ENCODE measurements around the gene ACOXL.

ACOXL gene

DNA sequence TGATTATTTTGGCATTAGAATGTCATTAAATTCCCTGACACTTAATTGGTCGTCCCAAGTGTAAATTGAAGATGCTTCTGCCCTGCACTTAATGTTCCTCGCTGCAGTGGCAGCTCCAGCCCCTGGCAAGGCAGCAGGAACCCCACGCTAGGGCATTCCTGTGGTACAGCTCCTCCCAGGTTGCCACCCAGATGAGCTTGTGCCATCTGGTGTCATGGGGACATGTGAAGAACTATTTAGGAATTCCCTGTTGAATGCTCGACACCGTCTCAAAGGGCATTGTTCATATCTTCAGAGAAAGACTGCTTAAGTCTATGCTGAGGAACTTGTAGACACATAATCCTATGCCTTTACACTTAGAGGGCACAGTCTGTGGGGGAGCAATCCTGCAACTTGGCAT lies 427.3 kb downstream of the ACOXL start:
- no peak overlapping the region for H3K4me3 ChIP-seq (ENCODE audit: low read depth, low read length)
- TF ChIP-seq, protein P1, sequence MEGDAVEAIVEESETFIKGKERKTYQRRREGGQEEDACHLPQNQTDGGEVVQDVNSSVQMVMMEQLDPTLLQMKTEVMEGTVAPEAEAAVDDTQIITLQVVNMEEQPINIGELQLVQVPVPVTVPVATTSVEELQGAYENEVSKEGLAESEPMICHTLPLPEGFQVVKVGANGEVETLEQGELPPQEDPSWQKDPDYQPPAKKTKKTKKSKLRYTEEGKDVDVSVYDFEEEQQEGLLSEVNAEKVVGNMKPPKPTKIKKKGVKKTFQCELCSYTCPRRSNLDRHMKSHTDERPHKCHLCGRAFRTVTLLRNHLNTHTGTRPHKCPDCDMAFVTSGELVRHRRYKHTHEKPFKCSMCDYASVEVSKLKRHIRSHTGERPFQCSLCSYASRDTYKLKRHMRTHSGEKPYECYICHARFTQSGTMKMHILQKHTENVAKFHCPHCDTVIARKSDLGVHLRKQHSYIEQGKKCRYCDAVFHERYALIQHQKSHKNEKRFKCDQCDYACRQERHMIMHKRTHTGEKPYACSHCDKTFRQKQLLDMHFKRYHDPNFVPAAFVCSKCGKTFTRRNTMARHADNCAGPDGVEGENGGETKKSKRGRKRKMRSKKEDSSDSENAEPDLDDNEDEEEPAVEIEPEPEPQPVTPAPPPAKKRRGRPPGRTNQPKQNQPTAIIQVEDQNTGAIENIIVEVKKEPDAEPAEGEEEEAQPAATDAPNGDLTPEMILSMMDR (IDR thresholded peaks at IDR 0.05; ENCODE audit: borderline replicate concordance, insufficient read depth, low read depth, low read length), result no peak

DNA sequence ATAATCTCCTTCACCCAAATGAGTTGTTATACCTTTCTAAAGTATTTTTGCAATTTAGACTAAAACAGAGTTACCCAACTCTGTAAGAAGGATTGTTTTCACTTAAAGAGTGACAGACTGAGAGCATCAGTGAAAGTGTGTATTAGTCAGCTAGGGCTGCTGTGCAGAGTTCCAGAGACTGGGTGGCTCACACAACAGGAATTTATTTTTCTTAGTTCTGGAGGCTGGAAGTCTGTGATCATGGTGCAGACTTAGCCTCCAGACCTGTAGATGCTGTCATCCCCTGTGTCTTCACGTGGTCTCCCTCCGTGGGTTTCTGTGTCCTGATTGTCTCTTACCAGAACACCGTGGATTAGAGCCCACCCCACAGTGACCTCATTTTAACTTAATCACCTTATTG lies 428.4 kb downstream of the ACOXL start:
- no peak overlapping the region for H3K4me3 ChIP-seq (ENCODE audit: low read depth, low read length)

DNA sequence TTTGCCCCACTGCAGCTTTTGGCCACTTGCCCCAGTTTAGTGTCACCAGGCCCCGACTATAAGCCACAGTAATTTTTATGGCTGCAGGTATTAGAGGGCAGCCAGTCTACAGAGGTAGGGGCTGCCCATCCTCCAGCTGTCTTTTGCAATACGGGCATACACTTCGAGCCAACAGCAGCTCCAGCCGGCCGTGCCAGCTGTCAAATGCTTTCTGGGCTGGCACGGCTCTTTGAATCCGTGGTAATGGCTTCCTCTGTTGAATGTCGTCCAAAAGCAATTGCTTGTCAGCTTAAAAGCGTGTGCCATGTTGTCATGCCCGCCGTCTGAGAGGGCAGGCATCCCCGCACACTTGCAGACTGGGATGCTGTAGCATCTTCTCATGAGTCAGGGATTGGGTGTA lies 429.6 kb downstream of the ACOXL start:
- TF ChIP-seq, protein P1 (IDR thresholded peaks at IDR 0.05; ENCODE audit: borderline replicate concordance, insufficient read depth, low read depth, low read length), result no peak
- H3K4me3 ChIP-seq (ENCODE audit: low read depth, low read length), result no peak overlapping the region

More for the DNA sequence above, 428.4 kb downstream of the ACOXL start:
- TF ChIP-seq, protein P1 (IDR thresholded peaks at IDR 0.05; ENCODE audit: borderline replicate concordance, insufficient read depth, low read depth, low read length), result no peak

DNA sequence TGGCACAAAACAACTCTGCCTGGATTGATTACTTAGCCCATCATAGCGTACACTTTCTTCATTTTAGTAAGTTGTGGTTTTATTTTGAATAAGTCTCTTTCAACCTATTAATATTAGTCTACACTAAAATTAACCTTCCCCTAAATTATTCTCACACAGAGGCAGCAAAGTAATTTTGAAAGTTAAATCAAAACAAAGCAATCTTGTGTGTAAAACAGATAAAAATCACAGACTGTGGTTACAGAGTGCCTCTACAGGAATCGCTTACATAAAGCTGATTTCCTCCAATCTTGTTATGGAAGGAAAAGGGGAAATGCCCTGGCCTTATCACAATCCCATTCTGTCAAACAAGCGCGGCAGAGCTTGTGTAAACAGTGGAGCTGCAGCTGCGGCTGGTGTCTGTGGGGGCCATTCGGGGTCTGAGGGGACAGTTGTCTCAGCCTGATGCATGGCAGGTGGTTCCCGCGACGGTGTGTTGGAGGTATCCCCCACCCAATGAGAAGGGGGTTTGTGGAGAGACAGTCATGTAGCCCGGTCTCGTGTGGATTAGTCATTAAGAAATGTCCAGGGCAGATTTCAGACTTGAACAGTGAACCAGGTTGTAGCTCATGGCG lies 430.5 kb downstream of the ACOXL start:
- TF ChIP-seq, protein P1 (IDR thresholded peaks at IDR 0.05; ENCODE audit: borderline replicate concordance, insufficient read depth, low read depth, low read length), result no peak
- no peak overlapping the region for H3K4me3 ChIP-seq (ENCODE audit: low read depth, low read length)

DNA sequence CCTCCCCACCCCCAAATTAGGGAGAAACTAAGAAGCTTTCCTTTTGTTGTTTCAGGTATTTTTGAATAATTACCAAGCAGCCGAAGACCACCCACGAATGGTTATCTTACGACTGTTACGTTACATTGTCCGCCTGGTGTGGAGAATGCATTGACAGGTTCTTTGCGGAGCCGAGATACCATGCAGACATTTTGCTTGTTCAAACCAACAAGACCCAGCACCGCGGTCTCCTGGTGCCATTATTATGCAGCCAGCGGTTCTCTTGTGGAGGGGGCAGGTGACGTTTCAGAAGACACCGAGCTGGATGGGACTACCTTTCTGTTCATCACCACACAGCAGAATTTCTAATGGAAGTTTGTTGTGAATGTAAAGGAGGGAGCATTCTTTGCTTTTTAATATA lies 431.7 kb downstream of the ACOXL start:
- no peak overlapping the region for H3K4me3 ChIP-seq (ENCODE audit: low read depth, low read length)
- TF ChIP-seq, protein P1 (IDR thresholded peaks at IDR 0.05; ENCODE audit: borderline replicate concordance, insufficient read depth, low read depth, low read length), result no peak

DNA sequence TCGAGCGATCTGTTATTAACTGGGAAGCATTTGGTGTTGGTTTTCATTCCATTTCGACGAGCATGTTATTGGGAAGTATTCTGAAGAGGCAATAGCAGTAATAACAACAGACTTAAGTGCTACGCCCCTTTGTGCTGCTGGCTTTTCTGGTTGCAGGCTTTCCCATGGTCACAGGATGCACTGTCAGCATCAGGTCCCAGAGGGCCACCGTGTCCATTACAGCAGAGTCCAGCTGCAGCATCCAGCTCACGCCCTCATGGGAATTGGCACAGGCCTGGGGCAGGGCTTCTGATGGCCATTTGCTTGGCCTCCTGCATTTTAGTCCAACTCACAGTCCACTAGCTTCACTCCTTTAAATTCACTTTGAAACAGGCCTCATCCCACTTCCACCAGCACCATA lies 432.7 kb downstream of the ACOXL start:
- TF ChIP-seq, protein P1 (IDR thresholded peaks at IDR 0.05; ENCODE audit: borderline replicate concordance, insufficient read depth, low read depth, low read length), result no peak
- H3K4me3 ChIP-seq (ENCODE audit: low read depth, low read length), result no peak overlapping the region

DNA sequence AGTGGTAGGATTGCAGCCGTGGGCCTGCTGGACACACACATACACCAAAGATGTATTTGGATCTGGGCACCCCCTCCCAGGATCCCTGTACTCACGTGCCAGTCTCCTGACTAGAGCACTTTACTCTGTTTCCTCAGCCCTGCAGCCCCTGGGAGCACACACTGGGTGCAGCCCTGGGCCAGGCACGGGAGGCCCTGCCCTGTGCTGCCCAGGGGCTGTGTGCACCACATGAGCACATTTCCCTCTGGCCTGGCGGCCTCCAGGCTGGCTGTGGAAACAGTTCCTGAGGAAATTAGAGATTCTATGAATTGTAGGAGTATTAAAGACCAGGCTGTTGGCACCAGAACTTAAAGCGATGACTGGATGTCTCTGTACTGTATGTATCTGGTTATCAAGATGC lies 433.7 kb downstream of the ACOXL start:
- H3K4me3 ChIP-seq (ENCODE audit: low read depth, low read length), result no peak overlapping the region
- TF ChIP-seq, protein P1 (IDR thresholded peaks at IDR 0.05; ENCODE audit: borderline replicate concordance, insufficient read depth, low read depth, low read length), result no peak
